GM19438 (cell line): ENCODE measurements around the gene SUMF1.

Experiments used
- ATAC-seq: cut with Tn5 transposase; IDR thresholded peaks from one replicate; pipeline ENCODE4 v1.9.1; 2021; ENCODE audit warnings: low read depth; ENCODE audit not compliant: unreplicated experiment

Gene SUMF1

DNA sequence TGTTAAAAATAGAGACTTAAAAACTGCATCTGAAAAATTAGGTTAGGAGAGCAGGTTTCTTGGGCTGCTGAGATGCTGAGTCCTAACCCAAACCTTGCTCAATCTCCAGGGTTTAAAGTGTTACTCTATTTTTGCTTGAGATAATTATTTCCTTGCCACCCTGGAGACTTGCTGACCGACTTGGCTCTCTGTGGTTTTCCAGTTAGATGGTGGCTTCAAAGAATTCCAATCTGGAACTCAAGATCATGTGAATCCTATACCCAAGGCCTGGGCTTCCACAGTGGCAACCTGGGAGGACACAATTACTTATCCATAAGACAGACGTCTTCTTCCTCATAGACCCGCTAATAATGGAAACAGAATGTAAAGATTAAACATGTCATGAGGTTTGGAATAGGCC lies 47.7 kb downstream of the SUMF1 start:
- no peak for ATAC-seq

DNA sequence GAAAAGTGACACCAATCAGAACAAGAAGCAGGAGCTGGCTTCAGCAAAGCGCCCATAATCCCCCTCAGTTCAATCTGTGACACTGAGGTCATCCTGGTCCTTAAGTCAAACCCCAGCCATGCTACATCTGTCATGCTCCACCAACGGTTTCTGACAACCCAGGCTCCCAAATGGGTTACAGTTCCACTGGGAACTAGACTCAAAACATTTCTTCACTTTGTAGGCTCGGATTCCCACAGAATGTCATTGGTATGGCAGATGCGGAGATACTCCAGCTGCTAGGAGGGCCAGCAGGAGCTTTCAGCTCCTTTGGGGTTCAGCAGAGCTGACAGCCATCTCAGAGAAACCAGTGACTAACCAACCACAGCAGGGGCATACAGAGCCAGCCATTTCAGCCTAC lies 48.9 kb downstream of the SUMF1 start:
- no peak for ATAC-seq

DNA sequence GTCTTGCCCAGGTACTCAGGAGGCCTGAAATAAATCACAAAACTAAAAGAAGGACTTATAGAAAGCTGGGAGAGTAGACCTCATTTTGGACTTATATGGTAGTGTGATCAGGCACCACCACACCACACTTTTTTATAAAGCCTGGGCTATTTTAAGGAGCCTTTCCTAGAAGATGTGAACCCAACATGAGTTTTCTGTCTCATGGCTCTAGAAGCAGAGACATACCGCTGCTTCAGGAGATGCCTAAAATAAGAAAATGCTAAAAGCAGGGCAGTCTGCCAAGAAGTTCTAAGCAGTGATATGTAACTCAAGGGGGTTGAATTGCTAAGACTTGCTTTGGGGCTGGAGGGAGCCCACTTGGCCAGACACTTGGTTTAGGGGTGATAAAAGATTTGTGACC lies 49.6 kb downstream of the SUMF1 start:
- no peak for ATAC-seq

DNA sequence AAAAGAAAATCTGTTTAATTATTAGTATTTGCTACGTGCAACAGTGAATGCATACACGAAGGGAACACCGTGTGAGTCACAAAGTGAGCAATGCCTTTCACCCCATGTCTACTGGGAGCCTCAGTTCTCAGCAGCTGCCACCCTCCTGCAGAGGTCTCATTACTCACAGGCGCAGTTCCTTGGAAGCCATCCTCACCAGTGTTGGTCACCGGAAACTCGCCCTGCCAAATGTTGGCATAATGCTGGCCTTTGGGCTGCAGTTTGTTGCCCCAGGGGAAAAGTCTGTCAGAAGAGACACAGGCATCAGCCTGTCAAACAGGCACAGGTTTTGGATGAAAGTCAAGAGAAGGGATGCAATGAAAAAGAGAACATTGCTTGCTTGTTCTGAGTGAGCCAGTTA lies 50.1 kb downstream of the SUMF1 start:
- no peak for ATAC-seq

DNA sequence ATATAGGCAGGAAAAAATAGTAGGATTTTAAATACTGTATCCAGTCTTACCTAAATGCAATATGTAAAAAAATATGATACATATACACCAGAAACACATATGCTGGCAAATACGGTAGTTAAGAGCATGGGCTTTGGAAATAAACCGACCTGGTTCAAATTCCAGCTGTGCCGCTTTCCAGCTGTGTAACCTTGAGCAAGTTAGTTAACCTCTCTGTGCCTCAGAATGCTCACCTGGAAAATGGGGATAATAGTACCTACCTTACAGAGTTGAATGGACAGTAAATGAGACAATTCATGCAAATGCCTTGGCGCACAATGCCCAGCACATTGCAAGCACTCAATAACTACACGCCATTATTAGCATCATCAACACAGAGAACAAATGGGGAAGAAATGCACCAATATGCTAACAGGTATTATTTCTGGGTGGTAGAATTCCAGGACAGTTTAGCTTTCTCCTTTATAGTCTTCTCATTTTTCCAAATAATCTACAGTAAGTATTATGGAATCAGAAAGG lies 50.6 kb downstream of the SUMF1 start:
- no peak for ATAC-seq

DNA sequence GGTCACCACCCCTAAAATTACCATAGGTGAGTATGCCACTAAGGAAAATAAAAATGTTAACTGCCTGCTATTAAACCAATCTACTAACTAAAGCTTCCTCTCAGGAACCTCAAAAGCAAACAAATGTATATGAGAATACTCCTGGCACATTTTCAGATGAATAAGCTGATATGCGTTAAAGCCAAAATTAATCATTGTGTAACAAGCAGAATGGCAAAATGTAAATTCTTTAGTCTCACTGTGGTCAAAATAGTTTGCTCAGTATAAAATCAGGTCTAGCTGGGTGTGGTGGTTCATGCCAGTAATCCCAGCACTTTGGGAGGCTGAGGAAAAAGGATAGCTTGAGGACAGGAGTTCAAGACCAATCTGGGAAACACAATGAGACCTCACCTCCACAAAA lies 53.6 kb downstream of the SUMF1 start:
- ATAC-seq = no peak

DNA sequence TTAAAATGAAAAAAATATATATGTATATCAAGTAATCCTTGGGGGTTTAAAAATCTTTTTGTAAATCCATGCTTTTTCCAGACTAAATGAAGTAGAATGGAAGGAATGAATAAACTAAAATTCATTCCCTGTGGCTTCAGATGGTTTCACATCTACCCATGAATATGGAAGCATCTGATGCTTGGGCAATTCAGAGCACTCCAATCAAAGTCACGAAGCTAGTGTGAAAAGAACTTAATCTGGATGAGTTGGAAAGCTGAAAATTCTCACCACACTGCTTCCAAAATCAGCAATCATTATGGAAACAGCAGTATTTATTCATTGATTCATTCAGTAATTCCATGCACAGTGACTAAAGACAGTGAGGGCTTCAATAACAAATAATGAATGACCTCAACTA lies 55.2 kb downstream of the SUMF1 start:
- ATAC-seq = no peak

DNA sequence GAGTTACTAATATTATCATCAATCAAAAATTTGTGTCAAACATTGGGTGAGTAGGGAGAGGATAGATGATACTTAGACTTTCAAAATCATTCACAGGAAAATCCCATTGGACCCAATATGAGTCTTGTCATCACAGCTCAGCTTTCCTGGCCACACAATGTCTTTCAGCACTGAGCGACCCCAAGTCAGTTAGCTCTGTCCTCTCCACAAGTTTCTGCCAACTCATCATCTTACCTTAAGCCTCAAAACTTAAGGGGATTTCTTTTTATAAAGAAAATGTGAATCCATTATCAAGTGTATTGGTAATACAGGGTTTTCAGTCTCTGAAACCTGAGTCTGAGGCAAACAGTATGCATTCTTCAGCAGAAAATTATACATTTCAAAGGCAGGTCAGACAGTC lies 55.8 kb downstream of the SUMF1 start:
- ATAC-seq = no peak

DNA sequence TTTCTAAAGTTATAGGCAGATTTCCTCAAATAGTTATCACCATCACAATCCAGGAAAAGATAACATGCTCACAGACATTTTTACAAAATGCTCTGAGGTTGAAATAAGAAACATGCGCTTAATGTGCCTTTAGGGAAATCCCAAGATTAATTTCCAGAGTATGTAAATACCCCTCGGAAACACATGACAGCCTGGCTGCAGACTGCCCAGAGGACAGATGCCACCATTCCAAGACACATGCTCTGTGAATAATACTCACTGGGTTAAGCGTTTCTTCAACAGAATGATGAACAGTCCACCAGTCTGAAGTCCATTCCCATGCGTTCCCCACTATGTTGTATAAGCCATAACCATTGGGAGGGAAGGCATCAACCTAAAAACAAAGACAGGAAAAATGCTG lies 56.5 kb downstream of the SUMF1 start:
- no peak for ATAC-seq

DNA sequence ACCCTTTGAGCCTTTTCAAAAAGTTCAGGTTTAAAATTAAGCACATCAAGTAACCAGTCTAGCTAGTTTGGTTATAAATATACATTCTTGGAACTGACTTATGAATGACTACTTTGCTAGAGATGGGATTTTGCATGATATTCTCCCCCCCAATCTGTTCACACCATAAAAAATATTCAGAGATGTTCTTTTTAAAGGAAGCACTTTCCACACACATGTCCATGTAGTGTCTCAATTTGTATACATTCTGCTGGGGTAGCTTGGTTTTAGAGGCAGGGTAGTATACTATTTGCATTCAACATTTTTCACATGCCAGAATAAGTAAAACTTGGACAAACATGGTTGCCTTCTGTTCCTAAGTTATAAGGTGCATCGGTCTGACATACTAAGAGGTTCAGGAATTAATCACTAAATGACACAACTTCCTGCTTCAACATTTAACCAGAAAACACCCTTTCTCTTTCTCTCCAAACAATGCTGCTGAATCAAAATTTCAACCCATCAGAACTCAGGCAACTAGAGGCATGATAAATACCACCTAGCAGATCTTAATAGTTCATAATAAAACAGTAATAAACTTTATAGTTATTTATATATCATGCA lies 57.0 kb downstream of the SUMF1 start:
- peak; percentile 51 for ATAC-seq

DNA sequence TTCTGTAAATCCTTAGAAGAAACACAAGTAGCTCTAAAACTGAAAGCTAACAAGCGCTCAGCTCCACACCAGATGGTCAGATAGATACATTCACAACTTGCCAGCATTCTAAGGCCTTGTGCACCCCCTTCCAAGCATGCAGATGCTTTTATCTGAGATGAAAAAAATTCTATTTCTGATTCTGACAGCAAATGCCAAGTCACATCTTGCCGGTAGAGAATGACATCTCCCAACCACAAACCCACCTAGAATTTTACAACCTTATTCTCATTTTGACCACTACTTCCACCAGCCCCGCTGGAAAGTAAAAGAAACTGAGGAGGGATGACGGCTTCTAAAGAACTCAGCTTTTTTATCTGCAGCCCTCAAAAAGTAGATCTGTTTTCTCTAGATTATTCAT lies 57.7 kb downstream of the SUMF1 start:
- ATAC-seq = no peak

DNA sequence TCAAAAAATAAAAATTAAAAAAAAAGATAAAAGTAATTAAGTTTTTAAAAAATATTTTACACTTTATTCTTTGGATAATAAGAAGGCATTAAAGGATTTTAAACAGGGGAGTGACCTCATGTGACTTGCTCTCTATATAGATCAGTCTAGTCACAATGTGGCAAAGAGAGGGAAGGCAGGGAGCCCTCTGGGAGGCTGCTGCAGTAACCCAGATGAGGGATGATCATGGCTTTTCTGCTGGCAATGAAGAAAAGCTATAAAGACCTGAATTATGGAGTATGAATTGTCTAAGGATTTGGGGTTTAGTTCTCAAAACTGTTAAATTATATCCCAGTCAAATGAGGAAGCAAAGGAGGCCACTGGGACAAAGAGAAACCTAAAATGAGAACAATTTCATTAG lies 58.1 kb downstream of the SUMF1 start:
- ATAC-seq = no peak

DNA sequence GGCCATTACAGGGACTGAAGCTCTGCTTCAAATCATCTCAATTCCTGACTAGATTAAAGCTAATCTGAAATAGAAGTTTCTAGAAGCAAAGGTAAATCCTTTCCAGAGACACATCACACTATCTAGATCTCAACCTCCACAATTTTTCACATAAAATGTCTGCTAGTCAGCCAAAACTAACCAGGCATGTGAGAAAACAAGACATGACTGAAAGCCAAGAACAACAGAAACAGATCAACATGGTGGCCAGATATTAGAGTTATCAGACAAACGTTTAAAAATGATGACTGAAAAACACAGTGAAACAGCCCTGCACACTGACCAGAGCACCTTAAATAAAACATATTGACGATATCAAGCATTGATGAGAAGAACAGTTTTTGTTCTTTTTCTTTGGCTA lies 59.1 kb downstream of the SUMF1 start:
- ATAC-seq = no peak

DNA sequence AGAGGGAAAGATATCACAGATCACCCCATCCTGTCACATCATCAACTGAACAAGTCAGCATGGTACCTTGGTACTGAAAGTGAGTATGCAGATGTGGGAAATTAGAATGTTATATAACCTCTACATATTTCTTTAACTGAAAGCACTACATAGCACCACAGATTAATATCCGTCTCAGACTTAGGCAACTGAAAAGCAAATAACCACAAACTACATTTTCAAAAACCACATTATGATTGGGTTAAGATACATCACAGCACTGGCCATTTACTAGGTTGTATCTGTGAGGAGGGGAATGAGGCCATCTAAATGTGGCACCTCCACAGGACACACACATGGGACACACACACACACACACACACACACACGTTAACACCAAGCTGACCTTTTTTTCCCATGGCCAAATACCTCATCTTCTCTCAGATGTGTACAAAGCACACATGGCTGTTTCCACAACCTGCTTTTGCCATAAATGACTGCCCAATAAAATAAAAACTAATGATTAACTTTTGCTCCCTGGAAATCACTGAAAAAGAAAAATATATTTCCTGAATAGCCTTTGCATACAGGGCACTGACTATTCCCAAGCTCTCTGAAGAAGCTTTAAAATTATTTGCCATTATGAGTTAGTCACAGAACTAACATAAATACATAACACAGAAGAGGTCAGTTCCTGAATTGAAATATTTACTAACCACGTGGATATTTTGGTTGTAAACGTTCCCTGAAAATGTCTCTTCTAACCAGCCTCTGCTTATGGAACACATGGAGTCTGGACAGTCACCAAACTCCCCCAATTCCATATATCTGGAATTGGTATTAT lies 60.1 kb downstream of the SUMF1 start:
- no peak for ATAC-seq

DNA sequence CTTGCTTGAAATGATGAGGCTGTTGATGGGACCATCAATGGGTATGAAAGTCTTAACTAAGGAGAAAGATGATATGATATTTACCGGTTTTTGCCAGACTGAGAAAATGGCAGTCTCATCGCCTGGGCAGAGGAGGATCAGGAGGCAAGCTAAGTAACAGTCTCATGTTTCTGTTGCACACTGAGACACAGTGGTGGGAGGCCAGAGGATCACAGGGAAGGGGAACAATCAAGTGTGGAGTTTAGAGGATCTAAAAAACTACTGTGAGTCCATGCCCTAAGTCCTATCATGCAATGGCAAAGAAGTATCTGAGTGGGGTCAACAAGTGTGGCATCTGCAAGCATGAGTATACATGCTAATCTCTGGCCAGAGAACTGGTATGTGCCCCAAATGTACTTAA lies 62.2 kb downstream of the SUMF1 start:
- ATAC-seq = no peak

DNA sequence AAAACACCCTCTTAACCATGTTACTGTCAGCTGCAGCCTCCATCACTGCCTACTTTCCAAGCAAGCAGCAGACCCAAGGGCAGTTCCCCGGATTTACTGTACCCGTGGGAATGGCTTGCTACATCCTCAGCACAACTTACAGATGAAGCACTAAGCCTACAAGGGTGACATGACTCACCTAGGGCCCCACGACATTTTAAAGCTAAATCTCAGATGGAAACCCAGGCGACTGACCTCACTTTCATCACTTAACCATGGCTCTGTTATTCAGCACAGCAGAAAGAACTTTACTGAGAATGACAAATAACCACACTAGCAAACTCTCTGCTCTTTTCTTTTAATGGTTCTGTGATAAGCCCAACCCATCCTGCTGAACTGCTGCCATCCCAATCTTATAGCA lies 65.6 kb downstream of the SUMF1 start:
- ATAC-seq = no peak

DNA sequence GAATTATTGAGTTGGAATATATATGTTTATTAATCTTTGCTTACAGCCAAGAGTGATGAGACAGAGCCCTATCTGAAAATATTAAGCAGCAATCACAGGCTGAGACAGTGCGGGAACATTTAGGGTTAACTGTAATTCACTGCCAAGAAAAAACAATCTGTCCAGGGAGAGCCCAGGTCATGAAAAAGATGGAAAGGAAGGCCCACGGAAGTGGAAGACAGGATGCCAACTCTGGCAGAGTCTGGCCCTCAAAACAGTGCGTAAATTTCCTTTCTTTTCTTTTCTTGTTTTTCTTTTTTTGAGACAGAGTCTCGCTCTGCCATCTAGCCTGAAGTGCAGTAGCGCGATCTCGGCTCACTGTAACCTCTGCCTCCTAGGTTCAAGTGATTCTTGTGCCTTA lies 67.6 kb downstream of the SUMF1 start:
- ATAC-seq = no peak

DNA sequence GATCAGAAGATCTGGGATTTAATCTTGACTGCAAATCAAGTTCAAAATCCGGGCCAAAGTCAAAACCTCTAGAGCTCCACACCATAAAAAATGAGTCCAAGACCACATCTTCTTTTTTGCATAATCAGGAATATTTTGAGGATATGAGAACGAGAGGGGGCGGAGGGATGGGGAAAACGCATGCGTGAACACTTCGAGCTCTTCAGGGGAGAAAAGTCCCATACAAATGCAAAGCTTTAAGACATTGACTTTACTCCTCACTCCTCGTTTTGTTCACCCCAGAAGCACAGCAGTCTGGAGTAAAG lies 68.2 kb downstream of the SUMF1 start:
- ATAC-seq = no peak

DNA sequence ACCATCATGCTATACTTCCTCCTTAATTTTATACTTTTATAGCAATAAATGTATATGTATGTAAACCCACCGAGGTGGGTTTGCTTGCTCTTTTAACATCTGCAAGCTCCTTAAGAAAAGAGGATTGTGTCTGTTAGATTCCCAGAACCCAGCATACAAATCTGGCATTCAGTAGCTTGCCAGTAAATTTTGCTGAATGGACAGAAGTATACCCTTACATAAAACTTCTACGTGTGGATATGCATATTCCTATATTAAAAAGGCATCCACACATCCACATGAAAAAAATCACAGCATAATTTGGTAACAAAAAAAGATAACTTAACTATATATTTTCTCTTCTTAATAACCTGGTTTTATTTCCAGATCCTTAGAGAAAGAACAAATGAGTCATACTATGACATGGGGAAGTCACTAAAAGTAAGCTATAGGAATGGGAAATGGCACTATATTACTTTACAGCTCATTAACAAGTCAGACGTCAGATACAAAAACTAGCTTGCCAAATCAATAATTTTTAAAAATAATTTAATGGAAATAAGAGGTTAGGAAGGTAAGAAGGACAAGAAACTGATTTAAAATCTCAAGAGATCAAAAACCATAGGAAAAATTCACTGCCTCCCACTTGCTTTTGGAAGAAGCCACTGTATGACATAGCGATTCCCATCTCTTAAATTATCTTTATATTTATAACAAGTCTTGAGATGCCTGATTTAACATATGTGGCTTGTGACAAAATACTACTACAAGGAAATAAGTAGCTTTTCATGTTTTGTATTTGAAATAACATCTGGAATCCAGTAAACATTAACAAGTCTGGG lies 68.7 kb downstream of the SUMF1 start:
- ATAC-seq = no peak

DNA sequence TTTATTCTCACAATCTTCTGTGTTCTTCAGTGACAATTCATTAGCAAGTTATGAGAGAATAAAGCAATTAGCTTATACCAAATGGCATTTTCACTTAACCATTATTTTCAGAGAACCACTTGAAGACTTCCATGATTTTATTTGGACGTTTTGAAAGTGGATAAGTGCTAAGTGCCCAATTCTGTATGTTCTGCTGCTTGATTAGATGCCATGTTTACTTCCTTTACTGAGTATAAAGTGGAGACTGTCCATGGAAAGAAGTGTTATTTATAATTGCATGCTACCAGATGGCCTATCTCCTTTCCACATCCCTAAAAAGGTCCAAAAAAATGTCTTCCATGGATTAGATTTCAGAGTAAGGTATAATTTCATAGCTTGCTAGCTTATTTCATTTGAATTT lies 69.6 kb downstream of the SUMF1 start:
- no peak for ATAC-seq

DNA sequence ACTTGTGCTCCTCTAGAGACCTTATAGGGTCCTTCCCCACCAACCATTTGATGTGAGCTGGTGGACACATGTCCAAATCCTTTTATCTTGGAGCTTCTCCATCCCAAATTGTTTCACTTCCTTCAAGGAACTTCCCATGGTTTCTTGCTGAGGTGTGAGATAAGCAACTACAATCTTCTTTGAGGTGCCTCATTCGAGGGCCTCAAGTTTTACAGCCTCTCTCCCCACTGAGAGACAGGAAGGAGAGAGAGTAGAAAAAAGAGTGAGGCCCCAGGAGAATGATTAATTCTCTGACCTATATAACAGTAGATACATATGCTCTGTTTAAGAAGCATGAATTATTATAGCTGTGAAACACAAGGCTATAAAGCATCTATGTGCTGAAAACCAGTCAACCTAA lies 70.5 kb downstream of the SUMF1 start:
- ATAC-seq = no peak

DNA sequence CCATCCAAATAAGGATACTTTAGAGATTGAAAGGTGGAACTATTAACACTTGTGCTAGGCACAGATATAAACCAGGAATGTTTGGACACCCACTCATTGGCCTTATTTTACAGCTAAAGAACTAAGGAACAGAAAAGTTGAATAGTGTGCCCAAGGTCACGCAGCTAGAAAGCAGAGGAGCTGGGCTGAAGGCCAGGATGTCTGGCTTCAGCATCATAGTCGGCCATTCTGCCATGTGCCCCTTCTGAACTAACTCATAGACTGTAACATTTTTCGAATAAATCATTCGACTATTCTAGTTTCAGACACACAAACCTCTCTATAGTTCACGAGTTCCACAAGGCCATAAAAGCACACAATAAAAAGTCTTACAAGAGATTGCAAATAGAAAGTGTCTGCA lies 71.1 kb downstream of the SUMF1 start:
- ATAC-seq = no peak
